Kidney (tissue), 14 donors: Measurements from ENCODE around the gene RBM19. TPM values are rescaled to one million over a fixed set of nuclear protein-coding genes. Genes with fewer than 3 reads are reported as not detected.

Experiments used
- DNase-seq, 5 donors: peaks; one replicate each; pipeline ENCODE4 v3.0.0-alpha.2; 2013 to 2020
- FAIRE-seq: peaks from 2 replicates; lab custom pipeline; 2012; peaks lifted over from hg19 to GRCh38; lab: Jason Lieb, UNC
- H3K27ac ChIP-seq, 2 donors: one replicate each; pipeline ENCODE4 v1.7.0; 2013; ENCODE audit warnings: low read depth in 2 of 2, low read length in 2 of 2, inconsistent platforms in 1 of 2
- H3K27me3 ChIP-seq: one replicate; pipeline ENCODE4 v1.7.1; 2013; ENCODE audit warnings: low read length, inconsistent platforms; ENCODE audit not compliant: control insufficient read depth, insufficient read depth
- H3K36me3 ChIP-seq, 3 donors: one replicate each; pipeline versions ENCODE4 v1.7.0 to v1.7.1; 2013; ENCODE audit warnings: low read length in 3 of 3, control low read depth in 1 of 3, inconsistent platforms in 1 of 3; ENCODE audit not compliant: insufficient read depth in 3 of 3, control insufficient read depth in 2 of 3
- H3K4me1 ChIP-seq, 3 donors: one replicate each; pipeline versions ENCODE4 v1.7.0 to v1.7.1; 2013; ENCODE audit warnings: low read length in 3 of 3, inconsistent platforms in 1 of 3, low read depth in 1 of 3; ENCODE audit not compliant: control insufficient read depth in 2 of 3, insufficient read depth in 2 of 3
- H3K4me3 ChIP-seq, 3 donors: one replicate each; pipeline versions ENCODE4 v1.7.0 to v1.8.1; 2013; ENCODE audit warnings: low read length in 3 of 3, control low read depth in 1 of 3, inconsistent platforms in 1 of 3
- H3K9ac ChIP-seq, 3 donors: one replicate each; pipeline versions ENCODE4 v1.7.0 to v1.7.1; 2013; ENCODE audit warnings: low read length in 3 of 3, control low read depth in 1 of 3, inconsistent platforms in 1 of 3
- H3K9me3 ChIP-seq, 3 donors: one replicate each; pipeline versions ENCODE4 v1.7.0 to v1.7.1; 2013; ENCODE audit warnings: low read length in 3 of 3, control low read depth in 1 of 3, inconsistent platforms in 1 of 3; ENCODE audit not compliant: control insufficient read depth in 2 of 3, insufficient read depth in 1 of 3
- CTCF ChIP-seq: IDR thresholded peaks from 3 replicates; pipeline ENCODE4 v1.5.1; 2012; ENCODE audit warnings: mild to moderate bottlenecking, moderate library complexity, borderline replicate concordance; ENCODE audit not compliant: insufficient read depth; ENCODE audit errors: extremely low read depth
- intact Hi-C: fragments of 100-400 bp; cut with DNase I; formaldehyde crosslinking; loops from one replicate; pipeline ENCODE4 v1.11.1; 2022
- polyA plus RNA-seq: library from polyadenylated mRNA; stranded (reverse); fragments of 350-450 nt; fragmentation: Illumina TruSeq; extraction: RNeasy Lipid Tissue Mini Kit (QIAGEN cat#74804); gene quantifications from one replicate; pipeline ENCODE4 v1.2.3, GENCODE V29; 2014; ENCODE audit warnings: low read depth, low replicate concordance; ENCODE audit not compliant: insufficient read depth
- total RNA-seq: library from RNA; stranded (reverse); fragmentation: NEBNext Ultra II Directional; extraction: Animal tissue kit (Norgen Biotek cat#: 25700); gene quantifications from one replicate; pipeline ENCODE4 v1.2.1, GENCODE V29; 2021
- donor health status: control.
- donor health status: control.
- donor health status: control.
- donor health status: control.
- donor health status: control.
- donor health status: DM: yes; HTN: yes; CAD: no.
- donor health status: Normal renal cell carcinoma (clear cell type).

The RBM19 gene
- total and polyA plus RNA-seq, 2 donors from 2014 or later, result 12.3 to 34.7 TPM

DNA sequence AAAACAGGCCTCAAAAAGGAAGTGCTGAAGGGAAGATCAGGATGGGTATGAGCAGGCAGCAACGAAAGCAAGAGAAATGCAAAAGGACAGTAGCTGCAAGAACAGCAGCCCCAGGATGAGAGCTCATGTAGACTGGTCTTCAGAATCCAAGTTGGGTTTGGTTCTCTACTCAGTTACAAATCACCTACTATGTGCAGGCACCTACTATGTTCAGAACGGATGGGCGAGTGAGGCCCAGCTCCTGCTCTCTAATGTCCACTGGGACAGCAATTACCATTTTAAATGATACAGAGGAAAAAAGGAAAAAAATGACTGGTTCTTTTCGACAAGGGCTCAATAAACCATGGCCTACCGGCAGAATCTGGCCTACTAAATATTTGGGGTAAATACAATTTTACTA is 88.5 kb downstream of the RBM19 start:
- Histone ChIP-seq H3K4me1 (no peaks in the 10 kb centered on the region), H3K4me3 (no peak overlapping the region), H3K27ac (no peak overlapping the region), H3K27me3 (no peaks in the 10 kb centered on the region), H3K36me3 (no peaks in the 10 kb centered on the region), H3K9ac (no peak overlapping the region), H3K9me3 (no peaks in the 10 kb centered on the region)
- TF ChIP-seq CTCF, result no peak
- intact Hi-C loops, result no loop called here
- FAIRE-seq (no peak), DNase-seq (no peak)

- no peaks in the 10 kb centered on the region for H3K27me3 ChIP-seq
- DNase-seq, result no peak
- no peak overlapping the region for H3K4me3 ChIP-seq
- H3K36me3 ChIP-seq, result no peaks in the 10 kb centered on the region
- intact Hi-C loops, result no loop called here
- FAIRE-seq, result no peak
- TF ChIP-seq CTCF, result no peak
- no peak overlapping the region for H3K9ac ChIP-seq
- H3K4me1 ChIP-seq, result no peaks in the 10 kb centered on the region
- no peaks in the 10 kb centered on the region for H3K9me3 ChIP-seq
- no peak overlapping the region for H3K27ac ChIP-seq
Measured at GRCh38 chr12:113876160-113876559, 90.0 kb downstream of the RBM19 start.

DNA sequence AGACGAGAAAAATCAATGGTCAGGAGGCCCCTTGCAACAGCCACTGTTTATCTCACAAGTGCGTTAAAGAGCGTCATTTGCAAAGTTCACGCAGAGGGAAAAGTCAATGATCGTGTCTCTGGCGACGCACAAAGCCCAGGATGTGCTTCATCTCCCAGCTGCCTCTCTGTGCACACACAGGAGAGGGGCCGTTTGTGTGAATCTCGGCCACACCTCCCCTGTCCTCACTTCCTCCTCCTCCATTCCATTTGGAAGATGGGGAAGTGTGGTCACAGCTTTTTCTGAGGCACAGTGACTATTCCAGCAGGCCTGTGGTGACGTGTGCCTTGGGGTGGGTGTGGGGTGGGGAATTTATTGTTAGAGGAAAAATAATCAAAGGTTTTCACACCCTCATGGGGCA is 90.4 kb downstream of the RBM19 start:
- TF ChIP-seq CTCF, result no peak
- H3K27ac ChIP-seq, result no peak overlapping the region
- H3K9ac ChIP-seq, result no peak overlapping the region
- H3K36me3 ChIP-seq, result no peaks in the 10 kb centered on the region
- H3K9me3 ChIP-seq, result no peaks in the 10 kb centered on the region
- H3K27me3 ChIP-seq, result no peaks in the 10 kb centered on the region
- no peak overlapping the region for H3K4me3 ChIP-seq
- FAIRE-seq, result no peak
- intact Hi-C loops, result no loop called here
- no peak for DNase-seq
- no peaks in the 10 kb centered on the region for H3K4me1 ChIP-seq

- TF ChIP-seq CTCF, result no peak
- FAIRE-seq (no peak), DNase-seq (no peak)
- Histone ChIP-seq H3K27me3 (no peaks in the 10 kb centered on the region), H3K4me3 (no peak overlapping the region), H3K36me3 (no peaks in the 10 kb centered on the region), H3K9ac (no peak overlapping the region), H3K27ac (no peak overlapping the region), H3K9me3 (no peaks in the 10 kb centered on the region), H3K4me1 (no peaks in the 10 kb centered on the region)
- intact Hi-C loops, result no loop called here
Measured at GRCh38 chr12:113874999-113875561, 91.0 kb downstream of the RBM19 start.
